DND-41 (cell line): ENCODE measurements around the gene FGFR1OP2.

Experiments used
- ATAC-seq: fragments of 200-7000 bp; cut with Tn5 transposase; 3 replicates; pipeline ENCODE4 v1.9.1; 2021; ENCODE audit warnings: low read depth; ENCODE audit not compliant: insufficient read depth
- DNase-seq: peaks from one replicate; pipeline ENCODE4 v3.0.0-alpha.2; 2020
- H2AFZ ChIP-seq: 2 replicates; pipeline ENCODE4 v1.6.0; 2012; ENCODE audit warnings: low read depth, low read length
- H3K27ac ChIP-seq: 2 replicates; pipeline ENCODE4 v1.5.1; 2012; ENCODE audit warnings: low read length, inconsistent platforms
- H3K27me3 ChIP-seq: fragments of 200-600 bp; sonication (generic); 2 replicates; pipeline ENCODE4 v1.6.0; 2012; ENCODE audit warnings: low read length, mild to moderate bottlenecking, inconsistent platforms; ENCODE audit not compliant: insufficient read depth, poor library complexity
- H3K36me3 ChIP-seq: 2 replicates; pipeline ENCODE4 v1.5.1; 2012; ENCODE audit warnings: low read length, inconsistent platforms; ENCODE audit not compliant: insufficient read depth
- H3K4me1 ChIP-seq: 2 replicates; pipeline ENCODE4 v1.5.1; 2012; ENCODE audit warnings: mild to moderate bottlenecking, low read length; ENCODE audit not compliant: insufficient read depth
- H3K4me2 ChIP-seq: 2 replicates; pipeline ENCODE4 v1.6.0; 2012; ENCODE audit warnings: mild to moderate bottlenecking, moderate library complexity, low read length, inconsistent platforms; ENCODE audit not compliant: insufficient read depth
- H3K4me3 ChIP-seq, 2 experiments: fragments of 200-600 bp in 1 of 2; shearing (Covaris generic) in 1 of 2; 2 replicates each; pipeline ENCODE4 v1.5.1; 2012 to 2016; ENCODE audit warnings: inconsistent platforms in 2 of 2, low read length in 2 of 2, mild to moderate bottlenecking in 2 of 2, low read depth in 1 of 2, moderate library complexity in 1 of 2
- H3K79me2 ChIP-seq: 2 replicates; pipeline ENCODE4 v1.6.0; 2012; ENCODE audit warnings: low read length, inconsistent platforms; ENCODE audit not compliant: insufficient read depth
- H3K9ac ChIP-seq: 2 replicates; pipeline ENCODE4 v1.6.0; 2012; ENCODE audit warnings: low read depth, mild to moderate bottlenecking, inconsistent platforms, low read length, moderate library complexity
- H3K9me3 ChIP-seq: 2 replicates; pipeline ENCODE4 v1.5.1; 2012; ENCODE audit warnings: low read length, moderate library complexity, mild to moderate bottlenecking, inconsistent platforms; ENCODE audit not compliant: insufficient read depth, severe bottlenecking
- H4K20me1 ChIP-seq: 2 replicates; pipeline ENCODE4 v1.6.0; 2012; ENCODE audit warnings: low read length; ENCODE audit not compliant: insufficient read depth
- CTCF ChIP-seq: IDR thresholded peaks from 2 replicates; pipeline ENCODE4 v1.5.1; 2012; ENCODE audit warnings: borderline replicate concordance, low read length, moderate library complexity, mild to moderate bottlenecking; ENCODE audit not compliant: poor library complexity, severe bottlenecking; ENCODE audit errors: extremely low read depth
- EZH2 ChIP-seq: IDR thresholded peaks from 3 replicates; pipeline ENCODE4 v1.6.1; 2012; ENCODE audit warnings: borderline replicate concordance, low read depth, mild to moderate bottlenecking, moderate library complexity, low read length, inconsistent platforms; ENCODE audit not compliant: severe bottlenecking

The FGFR1OP2 gene

GRCh38 chr12:26937443-26937862 lies 817 bp upstream of the FGFR1OP2 start:
- peak overlapping the region; percentile 76 for H3K4me2 ChIP-seq
- H4K20me1 ChIP-seq: peaks cover 24% of the 10 kb centered on the region
- H3K4me1 ChIP-seq: peaks cover 76% of the 10 kb centered on the region
- TF ChIP-seq EZH2 (no peak), CTCF (no peak)
- ATAC-seq (no peak), DNase-seq (no peak)
- peak overlapping the region; percentile 90 for H3K9ac ChIP-seq
- peak overlapping the region; percentile 86 for H2AFZ ChIP-seq
- H3K27ac ChIP-seq: peak overlapping the region; percentile 92
- H3K36me3 ChIP-seq: peaks cover 28% of the 10 kb centered on the region
- peak overlapping the region; percentile 90 to 95 for H3K4me3 ChIP-seq
- H3K9me3 ChIP-seq: no peaks in the 10 kb centered on the region
- peaks cover 97% of the 10 kb centered on the region for H3K79me2 ChIP-seq
- H3K27me3 ChIP-seq: no peaks in the 10 kb centered on the region

GRCh38 chr12:26938701-26939062 lies 412 bp downstream of the FGFR1OP2 start:
- Histone ChIP-seq H3K4me3 (peak overlapping the region; percentile 90 to 95), H3K9ac (peak overlapping the region; percentile 90), H3K4me1 (peaks cover 77% of the 10 kb centered on the region), H4K20me1 (peaks cover 23% of the 10 kb centered on the region), H3K27me3 (no peaks in the 10 kb centered on the region), H2AFZ (peak overlapping the region; percentile 95), H3K27ac (peak overlapping the region; percentile 92), H3K36me3 (peaks cover 15% of the 10 kb centered on the region), H3K4me2 (peak overlapping the region; percentile 84), H3K79me2 (peaks cover 97% of the 10 kb centered on the region), H3K9me3 (no peaks in the 10 kb centered on the region)
- ATAC-seq (peak; percentile 5; the same call in 2 of the 3 replicates), DNase-seq (no peak)
- TF ChIP-seq EZH2: no peak
- no peak for TF ChIP-seq CTCF

- ATAC-seq: no peak
Measured at GRCh38 chr12:26939192-26939832, 1.0 kb downstream of the FGFR1OP2 start.

More at GRCh38 chr12:26939192-26939832, 1.0 kb downstream of the FGFR1OP2 start:
- Histone ChIP-seq H3K36me3 (peaks cover 11% of the 10 kb centered on the region), H3K27ac (peak overlapping the region; percentile 92), H3K9ac (peak overlapping the region; percentile 90), H3K4me2 (peak overlapping the region; percentile 84), H4K20me1 (peaks cover 23% of the 10 kb centered on the region), H3K79me2 (peaks cover 97% of the 10 kb centered on the region), H3K9me3 (peaks cover 2% of the 10 kb centered on the region), H3K27me3 (no peaks in the 10 kb centered on the region), H2AFZ (peak overlapping the region; percentile 95; the same call in 1 of the 2 replicates), H3K4me3 (peak overlapping the region; percentile 90 to 95), H3K4me1 (peaks cover 77% of the 10 kb centered on the region)
- no peak for DNase-seq
- no peak for TF ChIP-seq EZH2
- no peak for TF ChIP-seq CTCF
